HT-29 (cell line): ENCODE data around the gene ANKDD1A. TPM values are rescaled to one million over a fixed set of nuclear protein-coding genes. Genes with fewer than 3 reads are reported as not detected.

Source experiments
- total RNA-seq: library from RNA; depleted of rRNA; stranded (reverse); fragments of >200 nt; shearing (Covaris generic); gene quantifications from 2 replicates; pipeline ENCODE4 v1.2.3, GENCODE V29; 2014; rRNA removed

ANKDD1A gene
- total RNA-seq, 1 experiment from 2014 or later: 0.71 TPM

Other genes with a start within 250 kb of the ANKDD1A start
- not detected in 2 replicates for gene RBPMS2, start 136.3 kb upstream of the ANKDD1A start, total RNA-seq
- 66.2 and 77.4 TPM in 2 replicates for gene PIF1, start 86.3 kb upstream of the ANKDD1A start, total RNA-seq
- gene PLEKHO2, start 70.0 kb upstream of the ANKDD1A start, total RNA-seq: 6.4 and 8.1 TPM in 2 replicates
- 91.2 and 101 TPM in 2 replicates for gene SPG21, start 78.0 kb downstream of the ANKDD1A start, total RNA-seq
- gene MTFMT, start 117.7 kb downstream of the ANKDD1A start, total RNA-seq: 17.1 and 23.1 TPM in 2 replicates
- gene SLC51B, start 133.5 kb downstream of the ANKDD1A start, total RNA-seq: 0.39 and 0.64 TPM in 2 replicates
- gene RASL12, start 156.1 kb downstream of the ANKDD1A start, total RNA-seq: not detected in 2 replicates
- gene KBTBD13, start 164.8 kb downstream of the ANKDD1A start, total RNA-seq: not detected in 2 replicates
- 0.74 and 1.4 TPM in 2 replicates for gene UBAP1L, start 203.3 kb downstream of the ANKDD1A start, total RNA-seq
- 9.8 and 9.9 TPM in 2 replicates for gene PDCD7, start 221.9 kb downstream of the ANKDD1A start, total RNA-seq